GM19468 (cell line): ENCODE results near the gene UQCRC1.

Experiments
- ATAC-seq: cut with Tn5 transposase; IDR thresholded peaks from one replicate; pipeline ENCODE4 v1.9.1; 2021; ENCODE audit warnings: mild to moderate bottlenecking, moderate library complexity, moderate number of reproducible peaks; ENCODE audit not compliant: unreplicated experiment; ENCODE audit errors: extremely low read depth

Gene UQCRC1

DNA sequence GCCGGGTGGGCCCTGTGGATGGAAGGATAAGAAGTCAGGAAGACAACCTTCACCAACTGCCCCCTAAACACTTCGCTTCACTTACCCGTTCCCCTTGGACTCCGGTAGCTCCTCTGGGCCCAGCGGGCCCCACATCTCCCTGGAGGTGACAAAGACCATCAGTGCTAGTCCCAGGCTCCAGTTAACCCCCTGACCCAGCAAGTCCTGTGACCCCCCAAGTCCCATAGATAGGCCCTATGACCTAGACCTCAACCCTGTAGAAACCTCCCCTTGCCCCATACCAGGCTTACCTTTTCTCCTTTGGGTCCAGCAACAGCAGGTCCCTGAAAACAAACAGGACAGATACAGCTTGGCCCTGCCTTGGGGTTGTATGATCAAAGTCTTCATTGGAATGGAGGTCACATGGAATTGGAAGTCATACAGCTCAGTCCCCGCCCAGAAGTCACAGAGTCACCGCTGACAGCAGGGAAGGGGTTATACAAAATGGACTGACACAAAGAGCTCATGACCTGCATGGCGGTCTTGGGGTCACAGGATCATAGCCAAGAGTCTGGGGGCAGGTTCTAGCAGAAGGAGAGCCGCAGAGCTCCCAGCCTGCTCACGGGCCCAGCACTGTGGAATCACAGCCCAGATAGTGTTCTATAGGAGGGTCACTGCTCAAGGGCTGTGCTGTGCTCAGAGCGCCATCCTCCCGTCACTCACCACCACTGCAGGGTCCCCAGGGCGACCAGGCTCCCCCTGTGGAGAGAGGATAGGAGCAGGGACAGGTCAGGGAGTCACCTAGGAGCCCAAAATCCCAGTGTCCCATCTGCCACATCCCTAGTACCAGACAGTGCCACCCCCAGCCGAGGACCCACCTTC is 27.6 kb downstream of the UQCRC1 start:
- no peak for ATAC-seq

DNA sequence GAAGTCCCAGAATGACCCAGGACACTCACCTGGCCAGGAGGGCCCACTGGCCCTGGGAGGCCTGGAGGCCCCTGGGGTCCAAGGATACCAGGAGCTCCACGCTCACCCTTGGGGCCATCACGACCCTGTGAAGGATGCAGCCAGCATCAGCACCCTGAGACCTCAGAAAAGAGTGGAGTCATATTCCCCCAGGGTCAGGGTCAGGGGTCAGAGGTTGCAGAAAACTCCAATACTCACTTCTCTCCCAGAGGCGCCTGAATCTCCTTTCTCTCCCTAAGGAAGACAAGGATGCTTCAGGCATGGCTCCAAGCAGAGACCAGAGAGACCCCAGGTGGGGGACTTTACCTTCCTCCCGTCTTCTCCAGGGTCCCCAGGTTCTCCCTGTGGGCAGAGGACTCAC is 32.8 kb downstream of the UQCRC1 start:
- no peak for ATAC-seq

DNA sequence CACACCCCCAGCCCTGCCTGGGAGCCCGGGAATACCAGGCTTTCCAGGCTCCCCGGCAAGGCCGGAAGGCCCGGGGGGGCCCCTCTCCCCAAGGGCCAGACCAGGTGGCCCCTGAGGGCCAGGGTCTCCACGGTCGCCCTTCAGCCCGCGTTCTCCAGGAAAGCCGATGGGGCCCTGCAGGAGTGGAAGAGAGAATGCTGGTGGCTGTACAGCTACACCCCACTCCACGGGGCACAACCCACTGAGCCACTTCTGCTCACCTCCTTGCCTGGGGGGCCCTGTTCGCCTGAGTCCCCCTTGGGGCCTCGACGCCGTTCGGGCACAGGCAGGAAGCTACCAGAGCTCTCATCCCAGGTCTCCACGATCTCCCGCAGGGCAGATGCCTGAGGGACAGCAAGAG is 34.1 kb downstream of the UQCRC1 start:
- no peak for ATAC-seq

DNA sequence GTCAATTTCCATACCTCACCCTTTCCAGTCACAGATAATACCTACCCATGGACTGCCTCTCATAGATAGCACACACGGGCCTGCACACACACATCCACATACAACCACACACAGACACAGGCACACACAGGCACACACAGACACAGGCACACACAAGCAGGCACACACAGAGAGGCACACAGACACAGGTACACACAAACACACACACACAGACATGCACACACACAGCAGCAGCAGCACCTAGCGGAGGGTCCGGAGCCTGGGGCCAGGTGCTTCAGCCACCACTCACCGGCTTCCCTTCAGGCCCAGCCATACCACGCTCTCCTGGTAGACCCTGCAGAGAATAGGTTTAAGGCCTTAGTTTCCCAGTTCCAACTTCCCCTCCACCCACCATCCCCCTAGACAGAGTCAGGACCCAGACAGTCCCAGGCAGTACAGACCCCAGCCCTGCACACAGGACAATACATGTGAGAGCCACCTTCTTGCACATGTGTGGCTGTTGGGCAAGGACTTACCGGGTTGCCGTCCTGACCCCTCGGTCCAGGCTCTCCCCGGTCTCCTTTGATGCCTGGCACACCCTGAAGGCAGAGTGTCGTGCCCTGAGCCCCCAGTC is 35.4 kb downstream of the UQCRC1 start:
- no peak for ATAC-seq

GRCh38 chr3:48572517-48572916 is 36.9 kb downstream of the UQCRC1 start:
- no peak for ATAC-seq

GRCh38 chr3:48571938-48572337 is 37.5 kb downstream of the UQCRC1 start:
- no peak for ATAC-seq

DNA sequence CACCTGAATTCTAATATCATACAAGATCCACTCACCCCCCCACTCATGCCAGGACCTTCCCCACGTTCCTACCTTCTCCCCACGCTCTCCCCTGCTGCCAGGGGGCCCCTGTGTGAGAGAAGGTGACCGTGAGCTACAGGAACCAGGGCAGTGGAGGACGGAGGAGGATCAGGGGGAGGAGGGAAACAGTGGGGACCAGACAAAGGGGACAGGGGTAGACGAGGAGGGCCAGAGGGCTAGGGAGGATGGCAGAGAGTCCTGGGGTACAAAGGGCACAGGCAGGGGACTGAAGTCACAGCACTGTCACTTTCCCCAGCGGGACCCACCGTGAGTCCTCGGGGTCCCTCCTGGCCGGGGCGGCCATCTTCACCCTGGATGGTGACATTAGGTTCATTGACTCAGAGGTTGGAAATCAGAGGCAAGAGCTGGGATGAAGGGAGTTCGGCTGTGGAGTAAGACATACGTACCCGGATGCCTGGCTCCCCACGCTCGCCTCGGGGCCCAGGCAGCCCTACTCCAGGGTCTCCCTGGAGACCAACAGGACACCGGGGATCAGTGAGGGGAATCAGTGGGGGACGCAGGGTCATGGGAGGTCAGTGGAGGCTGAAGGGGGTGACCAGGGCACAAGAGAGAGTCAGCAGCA is 39.5 kb downstream of the UQCRC1 start:
- no peak for ATAC-seq

DNA sequence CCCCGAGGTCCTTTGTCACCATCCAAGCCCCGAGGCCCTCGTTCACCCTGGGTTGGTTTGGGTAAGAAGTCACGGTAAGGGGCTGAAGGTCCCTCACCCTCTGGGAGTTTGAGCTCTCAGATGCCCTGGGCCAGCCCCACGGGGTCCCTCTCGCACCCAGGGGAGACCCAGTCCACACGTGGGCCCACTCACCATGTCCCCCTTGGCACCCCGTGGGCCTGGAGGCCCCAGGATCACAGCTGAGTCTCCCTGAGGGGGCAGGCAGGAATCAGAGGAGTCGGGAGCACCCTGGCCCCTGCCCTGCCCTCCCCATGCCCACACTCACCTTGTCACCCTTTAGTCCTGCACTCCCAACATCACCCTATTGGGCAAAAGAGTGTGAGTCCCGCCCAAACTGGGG is 40.0 kb downstream of the UQCRC1 start:
- ATAC-seq = no peak

- no peak for ATAC-seq
Measured at GRCh38 chr3:48568476-48568875, 41.0 kb downstream of the UQCRC1 start.

GRCh38 chr3:48567500-48567899 is 41.9 kb downstream of the UQCRC1 start:
- no peak for ATAC-seq

GRCh38 chr3:48567090-48567489 is 42.4 kb downstream of the UQCRC1 start:
- no peak for ATAC-seq

DNA sequence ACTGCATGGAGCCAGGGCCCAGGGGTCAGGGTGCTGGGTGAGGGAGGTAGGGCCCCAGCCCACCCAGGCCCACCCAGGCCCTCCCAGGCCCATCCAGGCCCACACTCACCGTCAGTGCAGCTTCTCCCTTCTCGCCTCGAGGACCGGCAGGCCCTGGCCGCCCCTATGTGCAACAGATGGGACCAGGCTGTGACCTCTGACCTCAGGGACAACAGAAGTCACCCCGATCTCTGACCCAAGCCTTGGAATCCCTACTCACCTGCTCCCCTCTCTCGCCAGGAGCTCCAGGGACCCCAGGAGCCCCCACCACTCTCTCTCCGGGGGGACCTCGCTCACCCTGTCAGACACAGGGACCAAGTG is 43.1 kb downstream of the UQCRC1 start:
- no peak for ATAC-seq

- ATAC-seq = no peak
Measured at GRCh38 chr3:48565591-48566400, 43.6 kb downstream of the UQCRC1 start.

- no peak for ATAC-seq
Measured at GRCh38 chr3:48565186-48565585, 44.3 kb downstream of the UQCRC1 start.

DNA sequence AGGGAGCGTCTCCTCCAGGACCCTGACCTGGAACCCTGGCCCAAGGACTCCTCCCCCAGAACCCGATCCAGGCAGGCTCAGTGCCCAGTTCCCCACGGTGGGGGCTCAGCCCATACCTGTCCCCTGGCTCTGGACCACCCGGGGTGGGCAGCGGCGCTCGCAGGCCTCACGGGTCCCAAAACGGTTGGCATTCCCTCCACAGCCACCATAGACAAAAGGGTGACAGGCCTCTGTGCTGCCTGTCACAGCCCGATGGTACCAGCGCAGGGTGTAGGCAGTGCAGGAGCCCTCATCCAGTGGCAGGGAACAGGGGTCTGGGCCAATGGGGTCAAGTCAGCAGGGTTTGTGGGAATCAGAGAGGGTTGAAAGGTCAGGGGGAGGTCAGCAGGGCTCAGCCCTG is 44.8 kb downstream of the UQCRC1 start:
- ATAC-seq = no peak

GRCh38 chr3:48564022-48564421 is 45.4 kb downstream of the UQCRC1 start:
- ATAC-seq = no peak

DNA sequence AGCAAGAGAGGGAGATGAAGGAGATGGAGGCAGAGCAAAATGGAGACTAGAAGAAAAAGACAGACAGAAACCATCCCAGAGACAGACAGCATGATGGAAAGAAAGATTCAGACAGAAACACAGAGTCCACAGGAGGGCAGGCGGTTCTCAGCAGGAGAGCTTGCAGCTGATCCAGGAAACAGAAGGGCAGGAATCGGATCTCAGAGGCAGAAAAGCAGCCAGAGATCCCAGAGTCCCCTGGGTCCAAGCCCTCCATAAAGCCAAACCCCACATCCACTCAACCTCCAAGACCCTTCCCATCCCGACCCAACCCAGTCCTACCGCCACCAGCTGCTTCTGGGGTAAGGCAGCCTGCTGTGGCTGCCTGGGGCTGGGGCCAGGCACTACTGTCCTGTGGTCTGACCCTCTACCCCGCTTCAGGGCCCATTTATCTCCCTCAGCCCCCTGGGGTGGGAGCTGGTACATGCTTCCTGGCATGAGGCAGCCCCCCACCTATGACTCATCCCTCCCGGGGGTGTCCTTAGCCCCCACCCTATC is 46.0 kb downstream of the UQCRC1 start, which contains the start of gene UCN2:
UCN2 (minus strand) TSS at position 400 of the 537 bp plus-strand sequence. CDS start 657 bp downstream, outside the sequence.
- ATAC-seq = no peak

DNA sequence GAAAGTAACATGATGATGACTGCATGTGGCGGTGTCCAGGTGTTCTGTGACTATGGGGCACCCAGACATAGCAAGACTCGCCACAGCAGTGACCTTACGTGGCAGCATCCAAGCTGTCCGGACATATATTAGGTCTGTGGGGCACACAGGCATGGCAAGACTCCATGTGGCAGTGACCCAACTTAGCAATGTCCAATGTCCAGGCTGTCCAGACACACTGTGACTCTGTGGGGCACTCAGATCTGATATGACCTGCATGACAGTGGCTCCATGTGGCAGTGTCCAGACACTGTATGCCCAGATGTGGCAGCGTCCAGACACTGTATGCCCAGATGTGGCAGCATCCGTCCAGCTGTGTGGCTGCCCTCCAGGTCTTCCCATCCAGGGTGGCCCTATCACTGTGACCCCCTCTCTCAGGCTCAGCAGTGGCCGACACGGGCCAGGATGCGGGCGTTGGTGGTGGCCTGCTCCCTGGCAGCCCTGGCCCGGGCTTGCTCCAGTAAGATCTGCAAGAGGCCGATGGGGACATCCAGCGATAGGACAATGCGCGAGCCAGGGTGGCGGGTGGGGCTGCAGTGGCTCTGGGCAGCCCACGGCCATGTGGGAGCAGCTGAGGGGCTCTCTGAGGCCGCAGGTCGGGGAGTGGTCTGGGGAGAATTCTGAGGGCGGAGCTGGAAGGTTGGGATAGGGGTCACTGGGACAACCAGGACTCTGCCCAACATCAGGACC is 46.9 kb downstream of the UQCRC1 start:
- no peak for ATAC-seq

DNA sequence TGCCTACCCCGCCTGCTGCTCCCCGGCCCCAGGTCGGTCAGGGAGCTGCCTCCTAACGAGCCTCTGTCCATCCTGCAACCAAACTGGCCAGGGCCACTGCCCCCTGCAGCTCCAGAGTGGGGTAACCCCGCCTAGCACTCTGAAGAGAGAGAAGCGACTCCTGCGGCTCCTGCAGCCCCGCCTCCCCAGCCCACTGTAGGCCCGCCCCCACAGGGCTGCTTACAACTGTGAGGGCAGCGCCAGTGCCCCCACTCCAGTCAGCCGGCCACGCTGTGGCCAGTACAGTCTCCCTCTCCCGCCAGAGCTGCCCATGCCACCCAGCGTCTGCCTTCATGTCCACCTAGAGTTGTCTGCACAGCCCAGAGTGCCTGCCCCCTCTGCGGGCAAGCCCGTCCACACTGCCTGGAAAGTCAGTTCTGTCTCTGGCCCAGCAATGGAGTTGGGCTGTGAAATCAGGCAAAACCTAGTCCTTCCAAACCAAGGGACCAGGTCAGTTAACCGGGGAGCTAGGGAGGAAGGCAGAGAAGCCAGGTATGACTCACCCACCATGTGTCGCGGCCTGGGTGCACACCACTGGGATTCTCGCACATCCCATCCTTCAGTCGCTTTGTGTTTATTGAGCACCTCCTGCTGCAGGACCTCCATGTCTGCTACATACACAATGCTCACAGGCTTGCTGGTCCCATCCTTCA is 48.3 kb downstream of the UQCRC1 start:
- no peak for ATAC-seq
